CD4-positive, alpha-beta T cell treated with Interleukin-15 for 4 hours (primary cell): ENCODE data around the gene TRAF4.
"Not testable (repeated sequence)": the region's sequence is repeated elsewhere in the genome, so short reads cannot be mapped to it uniquely, and the experiment has no call there.

Experiments used
- DNase-seq: peaks from one replicate; pipeline ENCODE4 v3.0.0-alpha.2; 2020; ENCODE audit warnings: low spot score

The TRAF4 gene

DNA sequence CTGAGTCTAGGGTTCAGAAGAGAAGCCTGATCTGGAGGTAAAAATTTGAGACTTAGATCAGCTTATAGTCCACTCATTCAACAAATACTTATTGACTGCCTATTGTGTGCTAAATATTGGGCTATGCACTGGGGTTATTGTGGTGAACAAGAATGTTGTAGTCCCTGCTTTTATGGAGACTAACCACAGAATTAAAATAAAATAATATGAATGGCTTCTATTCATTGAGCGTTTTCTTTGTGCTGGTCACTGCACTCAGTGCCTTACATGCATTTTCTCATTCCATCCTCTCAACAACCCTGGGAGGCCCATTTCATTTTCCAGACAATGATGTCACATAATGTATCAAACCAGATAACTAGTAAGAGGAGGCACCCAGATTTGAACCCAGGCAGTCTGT is 10.5 kb upstream of the TRAF4 start:
- no peak for DNase-seq

- no peak for DNase-seq
Observed at GRCh38 chr17:28734712-28735241, 9.0 kb upstream of the TRAF4 start.

GRCh38 chr17:28735242-28735722 is 8.5 kb upstream of the TRAF4 start:
- DNase-seq = no peak

GRCh38 chr17:28735913-28736769 is 7.7 kb upstream of the TRAF4 start:
- not testable (repeated sequence) for DNase-seq

GRCh38 chr17:28737316-28737715 is 6.5 kb upstream of the TRAF4 start:
- no peak for DNase-seq

- no peak for DNase-seq
Observed at GRCh38 chr17:28737770-28738679, 5.8 kb upstream of the TRAF4 start.

DNA sequence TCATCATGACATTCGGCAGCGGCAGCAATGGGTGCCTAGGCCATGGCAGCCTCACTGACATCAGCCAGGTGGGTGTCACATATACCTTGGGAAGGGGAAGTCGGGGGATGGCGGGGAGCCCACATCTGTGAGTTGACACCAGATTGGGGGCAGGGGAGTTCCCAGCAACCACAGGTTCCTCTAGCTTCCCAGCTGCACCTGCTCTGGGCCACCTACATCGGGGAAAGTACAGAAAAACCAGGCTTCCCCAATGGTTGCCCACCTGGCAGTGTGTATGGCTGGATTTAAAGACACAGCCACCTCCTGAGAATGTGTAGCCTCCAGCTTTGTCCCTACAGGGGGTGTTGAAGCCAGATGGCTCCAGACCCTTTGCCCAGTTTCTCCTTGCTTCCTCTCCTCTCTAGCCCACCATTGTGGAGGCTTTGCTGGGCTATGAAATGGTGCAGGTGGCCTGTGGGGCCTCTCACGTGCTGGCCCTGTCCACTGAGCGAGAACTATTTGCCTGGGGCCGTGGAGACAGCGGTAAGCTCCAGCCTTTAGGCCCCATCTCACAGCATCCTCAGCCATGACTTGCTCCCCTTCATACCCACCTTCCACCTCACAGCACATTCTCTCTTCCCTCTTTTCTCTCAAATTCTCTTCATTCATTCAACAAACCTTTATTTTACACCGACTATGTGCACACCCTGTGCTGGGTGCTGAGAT is 5.0 kb upstream of the TRAF4 start:
- DNase-seq = peak; percentile 45

- no peak for DNase-seq
Observed at GRCh38 chr17:28740406-28741357, 3.1 kb upstream of the TRAF4 start.

DNA sequence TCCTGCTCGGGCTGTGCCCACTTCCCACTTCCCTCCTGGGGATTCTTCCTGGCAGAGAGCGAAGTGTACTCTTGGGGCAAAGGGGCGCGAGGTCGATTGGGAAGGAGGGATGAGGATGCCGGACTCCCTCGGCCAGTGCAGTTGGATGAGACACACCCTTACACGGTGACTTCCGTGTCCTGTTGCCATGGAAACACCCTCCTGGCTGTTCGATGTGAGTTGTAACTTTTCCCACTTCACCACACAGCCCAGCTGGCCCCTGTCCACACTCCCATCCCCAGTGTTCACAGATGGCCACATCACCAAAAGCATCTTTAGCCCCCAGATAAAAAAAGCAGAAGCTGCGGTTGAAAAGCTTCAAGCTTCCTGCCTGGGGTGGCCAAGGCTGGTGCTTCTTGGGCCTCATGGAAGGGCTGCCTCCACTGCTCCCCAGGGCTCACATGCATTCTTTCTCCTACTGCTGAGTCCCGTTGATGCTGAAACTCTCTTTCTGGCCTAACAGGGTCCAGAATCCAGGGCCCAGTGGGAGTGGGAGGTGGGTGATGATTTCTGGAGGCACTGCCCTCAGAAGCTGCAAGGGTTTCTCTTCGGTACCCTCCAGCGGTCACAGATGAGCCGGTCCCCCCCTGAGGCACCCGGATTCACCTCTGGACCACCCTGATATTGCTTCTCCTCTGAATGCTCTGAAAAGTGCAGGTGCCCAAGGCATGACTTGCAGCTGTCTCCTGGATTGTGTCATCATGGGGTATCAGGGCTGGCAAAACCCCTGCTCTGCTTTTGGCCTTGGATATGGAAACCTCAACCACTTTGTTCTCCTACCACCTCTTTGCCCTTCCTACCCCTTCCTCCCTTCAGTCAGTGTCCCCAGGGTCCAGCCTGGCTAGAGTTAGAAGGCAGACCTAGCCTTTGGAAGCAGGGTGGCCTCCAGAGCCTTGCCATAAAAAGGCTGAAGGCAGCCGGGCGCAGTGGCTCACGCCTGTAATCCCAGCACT is 2.2 kb upstream of the TRAF4 start:
- no peak for DNase-seq

- peak; percentile 53 for DNase-seq
Observed at GRCh38 chr17:28744104-28744971, 527 bp downstream of the TRAF4 start.

DNA sequence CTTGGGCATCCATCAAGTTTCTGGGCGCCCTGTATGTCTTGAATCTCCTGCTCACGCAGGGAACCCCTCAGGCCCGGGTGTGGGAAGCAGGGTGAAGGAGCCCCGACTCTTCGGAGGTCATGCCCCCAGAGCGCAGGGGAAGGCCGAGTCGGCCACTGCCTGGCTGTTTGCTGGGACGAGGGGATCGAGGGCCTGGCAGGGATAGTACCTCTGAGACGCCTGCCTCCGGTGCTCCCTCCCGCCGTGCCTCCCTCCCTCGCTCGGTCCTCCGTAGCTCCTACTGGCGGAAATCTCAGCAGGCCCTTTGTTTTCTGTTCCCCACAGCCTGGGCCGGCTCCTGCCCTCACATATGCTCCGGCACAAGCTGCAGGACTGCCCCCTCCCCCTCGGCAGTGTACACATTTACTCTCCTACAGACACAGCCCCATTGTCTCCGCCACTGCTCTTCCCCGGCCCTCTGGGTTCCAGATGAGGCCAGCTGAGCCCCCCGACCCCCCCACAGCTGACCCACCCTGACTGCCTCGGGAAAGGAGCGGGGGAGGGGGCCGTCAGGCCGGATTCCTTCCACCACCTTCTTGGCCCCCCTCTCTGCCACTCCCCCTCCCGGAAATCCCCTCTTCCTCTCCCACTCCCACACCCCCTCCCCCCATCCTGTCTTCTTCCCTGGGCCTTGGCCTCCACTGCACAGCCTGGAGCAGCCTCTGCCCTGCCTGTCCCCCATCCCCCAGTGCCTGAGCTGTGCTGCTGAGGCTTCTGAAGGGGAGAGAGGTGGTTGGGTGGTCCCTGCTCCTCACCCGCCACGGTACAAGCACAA is 1.4 kb downstream of the TRAF4 start:
- no peak for DNase-seq

DNA sequence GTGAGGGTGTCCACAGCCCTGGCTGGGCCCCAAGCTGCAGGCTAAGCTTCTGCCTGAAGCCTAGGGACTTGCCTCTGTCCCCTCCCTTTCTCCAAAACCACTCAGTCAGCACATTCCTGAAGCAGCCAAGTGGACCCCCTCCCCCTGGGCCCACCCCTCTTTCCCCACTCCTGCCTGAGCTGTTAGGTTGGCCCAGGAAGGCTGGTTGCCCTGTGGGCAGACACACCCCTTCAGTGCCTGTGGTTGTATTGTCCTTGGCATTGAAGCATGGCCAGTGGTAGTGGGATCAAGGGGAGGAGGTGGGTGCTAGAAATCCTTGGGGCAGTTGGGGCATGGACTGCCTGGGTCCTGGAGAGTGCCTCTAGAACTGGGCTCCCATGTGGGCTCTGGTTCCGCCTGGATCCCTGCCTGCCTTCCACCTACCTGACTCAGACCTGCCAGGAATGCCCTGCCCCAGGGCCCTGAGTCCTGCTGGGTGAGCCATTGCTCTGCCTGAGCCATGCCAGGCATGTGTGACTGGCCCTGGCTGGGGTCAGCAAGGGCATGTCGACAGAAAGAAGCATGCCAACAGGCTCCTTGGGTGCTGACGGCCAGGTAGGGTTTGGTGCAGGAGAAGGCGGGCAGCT is 2.1 kb downstream of the TRAF4 start:
- no peak for DNase-seq

GRCh38 chr17:28746611-28747050 is 2.8 kb downstream of the TRAF4 start:
- no peak for DNase-seq

- DNase-seq = no peak
Observed at GRCh38 chr17:28747051-28747691, 3.4 kb downstream of the TRAF4 start.

DNA sequence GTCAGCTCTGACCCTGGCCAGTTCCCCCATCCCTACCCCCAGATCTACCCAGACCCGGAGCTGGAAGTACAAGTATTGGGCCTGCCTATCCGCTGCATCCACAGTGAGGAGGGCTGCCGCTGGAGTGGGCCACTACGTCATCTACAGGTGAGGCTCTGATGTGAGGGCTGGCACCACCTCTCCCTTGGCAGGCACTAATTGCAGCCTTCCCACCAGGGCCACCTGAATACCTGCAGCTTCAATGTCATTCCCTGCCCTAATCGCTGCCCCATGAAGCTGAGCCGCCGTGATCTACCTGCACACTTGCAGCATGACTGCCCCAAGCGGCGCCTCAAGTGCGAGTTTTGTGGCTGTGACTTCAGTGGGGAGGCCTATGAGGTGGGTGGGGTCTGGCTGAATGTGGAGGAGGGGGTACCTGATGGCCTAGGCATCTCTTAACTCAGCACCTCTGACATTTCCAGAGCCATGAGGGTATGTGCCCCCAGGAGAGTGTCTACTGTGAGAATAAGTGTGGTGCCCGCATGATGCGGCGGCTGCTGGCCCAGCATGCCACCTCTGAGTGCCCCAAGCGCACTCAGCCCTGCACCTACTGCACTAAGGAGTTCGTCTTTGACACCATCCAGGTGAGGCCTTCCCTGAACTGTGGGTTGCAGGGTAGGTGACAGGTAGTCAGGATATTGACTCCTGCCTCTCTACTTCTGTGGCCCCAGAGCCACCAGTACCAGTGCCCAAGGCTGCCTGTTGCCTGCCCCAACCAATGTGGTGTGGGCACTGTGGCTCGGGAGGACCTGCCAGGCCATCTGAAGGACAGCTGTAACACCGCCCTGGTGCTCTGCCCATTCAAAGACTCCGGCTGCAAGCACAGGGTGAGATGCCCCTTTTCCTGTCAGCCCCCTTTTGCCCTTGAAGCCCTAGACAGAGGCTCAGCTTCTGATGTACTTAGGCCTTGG is 4.3 kb downstream of the TRAF4 start:
- no peak for DNase-seq
